Measurements from ENCODE around the gene HSPB8.
"Not testable (repeated sequence)": the region's sequence is repeated elsewhere in the genome, so short reads cannot be mapped to it uniquely, and the experiment has no call there.

DNA sequence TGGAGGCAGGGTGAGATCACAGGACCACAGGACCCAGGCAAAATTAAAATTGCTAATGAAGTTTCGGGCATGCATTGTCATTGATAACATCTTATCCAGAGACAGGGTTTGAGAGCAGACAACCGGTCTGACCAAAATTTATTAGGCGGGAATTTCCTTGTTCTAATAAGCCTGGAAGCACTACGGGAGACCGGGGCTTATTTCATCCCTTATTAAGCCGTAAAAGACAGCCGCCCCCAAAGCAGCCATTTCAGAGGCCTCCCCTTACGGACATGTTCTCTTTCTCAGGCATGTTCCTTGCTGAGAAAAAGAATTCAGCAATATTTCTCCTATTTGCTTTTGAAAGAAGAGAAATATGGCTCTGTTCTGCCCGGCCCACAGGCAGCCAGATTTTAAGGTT is 40.1 kb downstream of the HSPB8 start:
- TF ChIP-seq EZH2 (IDR thresholded peaks at IDR 0.05); POLR2AphosphoS5 (IDR thresholded peaks at IDR 0.05; ENCODE audit: borderline replicate concordance, low read depth, low read length); FOXP2 (optimal IDR thresholded peaks at IDR 0.05; ENCODE audit: control extremely low read depth, extremely low read length, insufficient read depth): not testable (repeated sequence)
